Prostate gland (tissue), 2 donors: ENCODE measurements around the gene RILPL1. TPM values are rescaled to one million over a fixed set of nuclear protein-coding genes. Genes with fewer than 3 reads are reported as not detected.
"Not testable (repeated sequence)": the region's sequence is repeated elsewhere in the genome, so short reads cannot be mapped to it uniquely, and the experiment has no call there.

Experiments
- DNase-seq: peaks from one replicate; pipeline ENCODE4 v3.0.0-alpha.2; 2019; ENCODE audit warnings: low spot score
- H3K27ac ChIP-seq, 2 donors: fragments of 200-600 bp; sonication (generic); 2 replicates each; pipeline ENCODE4 v1.5.1; 2017 to 2019
- H3K27me3 ChIP-seq: fragments of 200-600 bp; sonication (generic); replicated peaks from 2 replicates; pipeline ENCODE4 v1.5.1; 2019; ENCODE audit not compliant: insufficient read depth
- H3K36me3 ChIP-seq, 2 donors: fragments of 200-600 bp; sonication (generic); 1 replicate in 1 of 2; 2 replicates in 1 of 2; pipeline versions ENCODE4 v1.5.1 to v1.8.1; 2017 to 2019
- H3K4me1 ChIP-seq: fragments of 200-600 bp; sonication (generic); replicated peaks from 2 replicates; pipeline ENCODE4 v1.5.1; 2019
- H3K4me3 ChIP-seq, 2 donors: fragments of 200-600 bp; sonication (generic); 2 replicates each; pipeline ENCODE4 v1.5.1; 2017 to 2019
- H3K9me3 ChIP-seq: fragments of 200-600 bp; sonication (generic); 2 replicates; pipeline ENCODE4 v1.5.1; 2017
- POLR2A ChIP-seq: fragments of 450-650 bp; IDR thresholded peaks from one replicate; pipeline ENCODE4 v1.6.1; 2016; ENCODE audit warnings: antibody characterized with exemption, mild to moderate bottlenecking
- POLR2AphosphoS5 ChIP-seq: sonication (generic); formaldehyde crosslinking; IDR thresholded peaks from one replicate; pipeline ENCODE4 v1.6.1; 2017; ENCODE audit warnings: antibody characterized with exemption
- WGBS: methylation state at CpG from one replicate; pipeline ENCODE4 v1.1.5; 2018; 5-methylcytosine and 5-hydroxymethylcytosine counted together
- intact Hi-C: fragments of 100-400 bp; cut with DNase I; formaldehyde crosslinking; loops from one replicate; pipeline ENCODE4 v1.14.2; 2022
- total RNA-seq, 2 donors: library from RNA; depleted of rRNA; stranded (reverse); fragments of >200 nt; gene quantifications; one replicate each; pipeline ENCODE4 v1.1.0, GENCODE V29; 2016
- TF ChIP-seq, protein P1 (sequence below), 4 experiments: fragments of 200-600 bp in 2 of 4; fragments of 450-650 bp in 2 of 4; sonication (generic) in 2 of 4; IDR thresholded peaks; 1 replicate in 3 of 4; 2 replicates in 1 of 4; pipeline ENCODE4 v1.5.1; 2016 to 2019; ENCODE audit warnings: antibody characterized with exemption in 4 of 4, mild to moderate bottlenecking in 2 of 4, moderate library complexity in 2 of 4

The RILPL1 gene
- total RNA-seq, 2 donors from 2014 or later = 8.6 to 25.7 TPM

DNA sequence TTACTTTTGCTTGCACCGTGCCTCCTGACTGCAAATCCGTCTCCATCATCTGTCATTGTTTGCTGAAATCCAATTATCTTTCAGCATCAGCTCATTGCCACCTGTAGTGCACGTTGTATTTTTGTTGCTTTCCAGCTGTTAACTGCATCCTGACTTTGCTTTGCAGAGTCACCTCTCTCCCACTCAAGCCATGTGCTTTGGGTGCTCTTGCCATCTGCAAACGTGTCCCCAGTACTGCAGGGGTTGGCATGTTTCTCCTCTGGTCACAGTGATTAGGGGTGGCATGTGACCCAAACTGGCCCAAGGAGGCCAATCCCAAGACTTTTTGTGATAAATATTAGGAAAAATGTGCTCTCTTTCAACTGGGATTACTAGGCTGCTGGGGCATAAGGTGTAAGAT lies 40.4 kb upstream of the RILPL1 start:
- Histone ChIP-seq H3K27me3 (no peaks in the 10 kb centered on the region), H3K36me3 (no peaks in the 10 kb centered on the region), H3K9me3 (no peaks in the 10 kb centered on the region), H3K4me3 (no peak overlapping the region), H3K27ac (no peak overlapping the region), H3K4me1 (no peaks in the 10 kb centered on the region)
- TF ChIP-seq, protein P1, sequence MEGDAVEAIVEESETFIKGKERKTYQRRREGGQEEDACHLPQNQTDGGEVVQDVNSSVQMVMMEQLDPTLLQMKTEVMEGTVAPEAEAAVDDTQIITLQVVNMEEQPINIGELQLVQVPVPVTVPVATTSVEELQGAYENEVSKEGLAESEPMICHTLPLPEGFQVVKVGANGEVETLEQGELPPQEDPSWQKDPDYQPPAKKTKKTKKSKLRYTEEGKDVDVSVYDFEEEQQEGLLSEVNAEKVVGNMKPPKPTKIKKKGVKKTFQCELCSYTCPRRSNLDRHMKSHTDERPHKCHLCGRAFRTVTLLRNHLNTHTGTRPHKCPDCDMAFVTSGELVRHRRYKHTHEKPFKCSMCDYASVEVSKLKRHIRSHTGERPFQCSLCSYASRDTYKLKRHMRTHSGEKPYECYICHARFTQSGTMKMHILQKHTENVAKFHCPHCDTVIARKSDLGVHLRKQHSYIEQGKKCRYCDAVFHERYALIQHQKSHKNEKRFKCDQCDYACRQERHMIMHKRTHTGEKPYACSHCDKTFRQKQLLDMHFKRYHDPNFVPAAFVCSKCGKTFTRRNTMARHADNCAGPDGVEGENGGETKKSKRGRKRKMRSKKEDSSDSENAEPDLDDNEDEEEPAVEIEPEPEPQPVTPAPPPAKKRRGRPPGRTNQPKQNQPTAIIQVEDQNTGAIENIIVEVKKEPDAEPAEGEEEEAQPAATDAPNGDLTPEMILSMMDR (IDR thresholded peaks at IDR 0.05) = no peak
- no peak for TF ChIP-seq POLR2AphosphoS5
- no peak for TF ChIP-seq POLR2A
- no peak for DNase-seq
- intact Hi-C loops = no loop called here
- 17% methylated on average over 4 of the region's 4 CpGs for WGBS

DNA sequence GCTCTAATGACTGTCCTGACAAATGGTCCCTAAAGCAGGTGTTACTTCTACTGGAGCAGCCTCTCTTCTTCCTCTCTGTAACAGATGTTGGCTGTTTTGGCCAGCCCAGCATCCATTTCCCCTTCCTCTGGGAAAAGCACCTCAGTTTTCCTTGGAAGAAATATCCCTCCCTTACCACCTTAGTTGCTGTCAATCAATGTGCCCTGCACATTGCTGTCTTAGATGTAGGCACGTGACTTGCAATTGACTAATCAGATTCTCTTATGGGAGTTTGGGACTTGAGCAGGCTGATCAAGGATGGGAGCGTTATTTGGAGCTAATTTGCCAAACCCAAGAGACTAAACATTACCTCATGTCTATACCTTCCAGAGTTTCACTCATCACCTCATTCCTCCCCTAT lies 38.9 kb upstream of the RILPL1 start:
- WGBS = 81% methylated on average over 2 of the region's 2 CpGs
- Histone ChIP-seq H3K27me3 (no peaks in the 10 kb centered on the region), H3K4me1 (no peaks in the 10 kb centered on the region), H3K4me3 (no peak overlapping the region), H3K27ac (no peak overlapping the region), H3K9me3 (no peaks in the 10 kb centered on the region), H3K36me3 (no peaks in the 10 kb centered on the region)
- DNase-seq = no peak
- intact Hi-C loops = no loop called here
- TF ChIP-seq POLR2A (no peak), POLR2AphosphoS5 (no peak)
- TF ChIP-seq, protein P1 (IDR thresholded peaks at IDR 0.05) = no peak

DNA sequence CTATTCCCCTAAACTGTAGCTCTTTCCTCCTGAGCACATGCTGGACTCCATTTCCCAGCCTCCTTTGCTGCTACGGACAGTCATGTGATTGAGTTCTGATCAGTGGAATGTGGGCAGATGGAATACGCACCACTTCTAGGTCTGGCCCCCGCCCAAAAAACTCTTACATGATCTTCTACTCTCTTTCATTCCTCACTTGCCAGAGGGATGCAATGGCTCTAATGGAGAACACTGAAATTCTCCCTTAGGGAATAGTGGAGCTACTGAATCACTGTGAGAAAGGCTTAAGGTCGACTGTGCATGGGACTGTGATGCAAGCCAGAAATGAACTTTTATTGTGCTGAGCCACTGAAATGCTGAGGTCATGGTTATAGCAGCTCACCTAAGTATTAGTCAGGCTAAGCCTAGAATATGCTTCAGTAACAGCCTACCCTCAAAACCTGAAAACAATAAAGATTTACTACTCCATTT lies 37.9 kb upstream of the RILPL1 start:
- no peak for TF ChIP-seq POLR2A
- TF ChIP-seq POLR2AphosphoS5 = no peak
- TF ChIP-seq, protein P1 (IDR thresholded peaks at IDR 0.05) = no peak
- WGBS = 47% methylated on average over 4 of the region's 4 CpGs
- intact Hi-C loops = no loop called here
- no peaks in the 10 kb centered on the region for H3K27me3 ChIP-seq
- no peak overlapping the region for H3K27ac ChIP-seq
- no peaks in the 10 kb centered on the region for H3K4me1 ChIP-seq
- no peaks in the 10 kb centered on the region for H3K36me3 ChIP-seq
- no peak overlapping the region for H3K4me3 ChIP-seq
- no peaks in the 10 kb centered on the region for H3K9me3 ChIP-seq
- DNase-seq = no peak

DNA sequence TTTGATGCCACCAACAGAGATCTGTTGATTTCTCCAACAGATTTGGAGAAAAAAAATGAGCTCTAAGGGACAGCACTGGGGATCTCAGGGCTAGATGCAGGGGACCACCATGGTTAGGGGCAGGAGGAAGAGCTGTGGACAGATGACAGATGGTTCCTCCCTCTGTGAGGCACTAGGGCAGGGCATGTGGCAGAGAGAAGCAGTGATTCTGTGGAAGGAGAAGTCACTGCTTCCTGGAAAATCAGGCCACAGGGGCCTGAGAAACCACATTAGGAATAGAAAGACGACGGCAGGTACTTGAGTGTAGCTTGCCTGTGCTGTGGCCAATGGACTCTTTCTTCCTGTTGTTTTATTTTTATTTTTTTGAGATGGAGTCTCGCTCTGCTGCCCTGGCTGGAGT lies 25.9 kb upstream of the RILPL1 start:
- H3K36me3 ChIP-seq = no peaks in the 10 kb centered on the region
- WGBS = 83% methylated on average over 3 of the region's 3 CpGs
- TF ChIP-seq POLR2A (no peak), POLR2AphosphoS5 (no peak)
- TF ChIP-seq, protein P1 (IDR thresholded peaks at IDR 0.05) = no peak
- DNase-seq = no peak
- H3K4me1 ChIP-seq = no peaks in the 10 kb centered on the region
- no peaks in the 10 kb centered on the region for H3K9me3 ChIP-seq
- no peak overlapping the region for H3K27ac ChIP-seq
- intact Hi-C loops = no loop called here
- H3K27me3 ChIP-seq = no peaks in the 10 kb centered on the region
- H3K4me3 ChIP-seq = no peak overlapping the region

DNA sequence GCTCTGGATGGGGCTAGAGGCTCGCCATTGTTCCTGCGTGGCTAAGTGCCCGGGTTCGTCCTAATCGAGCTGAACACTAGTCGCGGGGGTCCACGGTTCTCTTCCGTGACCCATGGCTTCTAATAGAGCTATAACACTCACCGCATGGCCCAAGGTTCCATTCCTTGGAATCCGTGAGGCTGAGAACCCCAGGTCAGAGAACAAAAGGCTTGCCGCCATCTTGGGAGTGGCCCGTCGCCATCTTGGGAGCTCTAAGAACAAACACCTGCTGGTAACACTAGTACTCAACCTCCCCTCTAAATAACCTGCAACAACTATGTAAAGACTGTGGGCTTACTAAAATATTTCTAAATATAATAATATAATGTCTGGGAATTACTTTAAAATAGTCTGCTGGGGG lies 25.0 kb upstream of the RILPL1 start:
- H3K27ac ChIP-seq, H3K36me3 ChIP-seq, H3K4me3 ChIP-seq, H3K27me3 ChIP-seq, H3K4me1 ChIP-seq, H3K9me3 ChIP-seq, DNase-seq, intact Hi-C loops: not testable (repeated sequence)
- WGBS = 95% methylated on average over 14 of the region's 14 CpGs

DNA sequence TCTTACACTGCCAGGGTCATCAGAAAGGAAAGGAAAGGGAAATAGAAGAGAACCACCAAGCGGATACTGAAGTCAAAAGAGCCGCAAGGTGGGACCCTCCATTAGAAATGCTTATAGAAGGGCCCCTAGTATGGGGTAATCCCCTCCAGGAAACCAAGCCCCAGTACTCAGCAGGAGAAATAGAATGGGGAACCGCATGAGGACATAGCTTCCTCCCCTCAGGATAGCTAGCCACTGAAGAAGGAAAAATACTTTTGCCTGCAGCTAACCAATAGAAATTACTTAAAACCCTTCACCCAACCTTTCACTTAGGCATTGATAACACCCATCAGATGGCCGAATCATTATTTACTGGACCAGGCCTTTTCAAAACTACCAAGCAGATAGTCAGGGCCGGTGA lies 21.3 kb upstream of the RILPL1 start:
- DNase-seq, H3K36me3 ChIP-seq, H3K4me1 ChIP-seq, H3K9me3 ChIP-seq, intact Hi-C loops, H3K27me3 ChIP-seq, H3K4me3 ChIP-seq, H3K27ac ChIP-seq: not testable (repeated sequence)
- WGBS = 91% methylated on average over 5 of the region's 5 CpGs

DNA sequence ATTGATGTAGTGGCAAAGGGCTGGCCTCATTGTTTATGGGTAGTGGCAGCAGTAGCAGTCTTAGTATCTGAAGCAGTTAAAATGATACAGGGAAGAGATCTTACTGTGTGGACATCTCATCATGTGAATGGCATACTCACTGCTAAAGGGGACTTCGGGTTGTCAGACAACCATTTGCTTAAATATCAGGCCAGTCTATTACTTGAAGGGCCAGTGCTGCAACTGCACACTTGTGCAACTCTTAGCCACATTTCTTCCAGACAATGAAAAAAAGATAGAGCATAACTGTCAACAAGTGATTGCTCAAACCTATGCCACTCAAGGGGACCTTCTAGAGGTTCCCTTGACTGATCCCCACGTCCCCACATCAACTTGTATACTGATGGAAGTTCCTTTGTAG lies 20.6 kb upstream of the RILPL1 start:
- WGBS = 58% methylated on average over 2 of the region's 2 CpGs
- H3K36me3 ChIP-seq, H3K4me3 ChIP-seq, H3K4me1 ChIP-seq, H3K27me3 ChIP-seq, intact Hi-C loops, H3K9me3 ChIP-seq, H3K27ac ChIP-seq, DNase-seq: not testable (repeated sequence)
